ENCODE results near the gene GABRB3.

- no peak for TF ChIP-seq CTCF (IDR thresholded peaks at IDR 0.05; ENCODE audit: low read depth, low read length, poor library complexity, severe bottlenecking)
- TF ChIP-seq EZH2phosphoT487 (IDR thresholded peaks at IDR 0.05; ENCODE audit: borderline replicate concordance, low read length) = no peak
Measured at GRCh38 chr15:26674467-26674866, 98.4 kb downstream of the GABRB3 start.

Data from DOHH2 (cell line).